Measurements from ENCODE around the gene ZNF282. TPM values are rescaled to one million over a fixed set of nuclear protein-coding genes. Genes with fewer than 3 reads are reported as not detected.

ZNF282 gene
- total RNA-seq, 2 donors from 2014 or later, result 30.0 to 33.2 TPM

DNA sequence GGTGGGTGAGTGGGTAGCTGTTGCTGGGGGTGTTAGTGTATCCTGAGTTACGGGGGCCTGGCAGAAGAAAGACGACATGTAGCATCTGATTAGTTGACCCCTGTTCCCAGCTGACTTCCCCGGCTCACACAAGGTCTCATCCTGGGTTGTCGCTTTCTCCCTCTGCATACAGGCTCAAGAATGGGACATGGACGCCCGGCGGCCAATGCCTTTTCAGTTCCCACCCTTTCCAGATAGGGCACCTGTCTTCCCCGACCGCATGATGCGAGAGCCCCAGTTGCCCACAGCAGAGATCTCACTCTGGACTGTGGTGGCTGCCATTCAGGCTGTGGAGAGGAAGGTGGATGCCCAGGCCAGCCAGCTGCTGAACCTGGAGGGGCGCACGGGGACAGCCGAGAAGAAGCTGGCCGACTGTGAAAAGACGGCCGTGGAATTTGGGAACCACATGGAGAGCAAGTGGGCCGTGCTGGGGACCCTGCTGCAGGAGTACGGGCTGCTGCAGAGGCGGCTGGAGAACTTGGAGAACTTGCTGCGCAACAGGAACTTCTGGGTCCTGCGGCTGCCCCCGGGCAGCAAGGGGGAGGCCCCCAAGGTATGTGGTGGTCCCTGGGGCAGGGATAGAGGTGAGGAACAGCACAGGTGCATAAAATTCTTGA, 2.9 kb downstream of the ZNF282 start:
- Histone ChIP-seq H3K4me3 (no peak overlapping the region), H3K36me3 (peaks cover 0 to 20% of the 10 kb centered on the region in 2 donors), H3K27me3 (replicated peaks; ENCODE audit: insufficient read depth) (no peaks in the 10 kb centered on the region), H3K9me3 (no peaks in the 10 kb centered on the region), H3K27ac (no peak overlapping the region), H3K4me1 (replicated peaks) (peaks cover 12% of the 10 kb centered on the region)
- WGBS, result 87% methylated on average over 22 of the region's 22 CpGs
- TF ChIP-seq, protein P1, sequence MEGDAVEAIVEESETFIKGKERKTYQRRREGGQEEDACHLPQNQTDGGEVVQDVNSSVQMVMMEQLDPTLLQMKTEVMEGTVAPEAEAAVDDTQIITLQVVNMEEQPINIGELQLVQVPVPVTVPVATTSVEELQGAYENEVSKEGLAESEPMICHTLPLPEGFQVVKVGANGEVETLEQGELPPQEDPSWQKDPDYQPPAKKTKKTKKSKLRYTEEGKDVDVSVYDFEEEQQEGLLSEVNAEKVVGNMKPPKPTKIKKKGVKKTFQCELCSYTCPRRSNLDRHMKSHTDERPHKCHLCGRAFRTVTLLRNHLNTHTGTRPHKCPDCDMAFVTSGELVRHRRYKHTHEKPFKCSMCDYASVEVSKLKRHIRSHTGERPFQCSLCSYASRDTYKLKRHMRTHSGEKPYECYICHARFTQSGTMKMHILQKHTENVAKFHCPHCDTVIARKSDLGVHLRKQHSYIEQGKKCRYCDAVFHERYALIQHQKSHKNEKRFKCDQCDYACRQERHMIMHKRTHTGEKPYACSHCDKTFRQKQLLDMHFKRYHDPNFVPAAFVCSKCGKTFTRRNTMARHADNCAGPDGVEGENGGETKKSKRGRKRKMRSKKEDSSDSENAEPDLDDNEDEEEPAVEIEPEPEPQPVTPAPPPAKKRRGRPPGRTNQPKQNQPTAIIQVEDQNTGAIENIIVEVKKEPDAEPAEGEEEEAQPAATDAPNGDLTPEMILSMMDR (IDR thresholded peaks at IDR 0.05), result no peak
- TF ChIP-seq POLR2A (IDR thresholded peaks at IDR 0.05) (no peak), POLR2AphosphoS5 (IDR thresholded peaks at IDR 0.05) (no peak)
- intact Hi-C loops (cut with DNase I), result no loop called here
- no peak for DNase-seq (ENCODE audit: low spot score)

DNA sequence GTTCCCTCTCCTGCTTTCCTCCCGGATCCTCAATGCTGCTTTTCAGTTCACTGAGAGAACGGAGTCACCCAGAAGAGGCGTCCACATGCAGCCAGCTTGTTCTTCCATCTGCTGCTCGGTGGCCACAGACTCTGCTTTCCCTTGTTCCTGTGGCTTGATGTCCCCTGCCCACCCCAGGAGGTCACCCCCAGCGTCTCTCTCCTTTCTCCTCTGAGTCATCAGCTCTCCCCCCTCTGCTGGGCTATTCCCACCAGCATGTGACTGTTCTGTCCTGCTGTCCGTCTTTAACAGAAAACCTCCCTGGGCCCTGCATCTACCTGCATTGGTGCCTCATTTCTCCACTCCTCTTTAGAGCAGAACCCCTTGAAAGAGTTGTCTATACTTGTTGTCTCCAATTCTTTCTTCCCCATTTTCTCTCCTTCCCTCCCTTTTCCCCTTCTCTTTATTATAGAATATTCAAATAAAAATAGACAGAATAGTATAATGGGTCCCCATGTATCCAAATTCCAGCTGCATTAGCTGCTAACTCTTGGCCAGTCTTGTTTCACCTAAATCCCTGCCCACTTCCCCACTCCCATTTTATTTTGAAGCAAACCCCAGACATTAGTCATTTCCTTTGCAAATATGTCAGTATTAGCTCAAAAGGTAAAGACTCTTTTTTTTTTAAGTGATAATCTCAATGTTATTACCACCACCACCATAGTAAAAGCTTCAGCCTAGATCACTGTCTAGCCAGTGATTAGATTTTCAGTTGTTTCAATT, 4.1 kb downstream of the ZNF282 start:
- Histone ChIP-seq H3K4me3 (no peak overlapping the region), H3K4me1 (replicated peaks) (peaks cover 12% of the 10 kb centered on the region), H3K27ac (no peak overlapping the region), H3K9me3 (no peaks in the 10 kb centered on the region), H3K36me3 (peaks cover 0 to 20% of the 10 kb centered on the region in 2 donors), H3K27me3 (replicated peaks; ENCODE audit: insufficient read depth) (no peaks in the 10 kb centered on the region)
- no peak for DNase-seq (ENCODE audit: low spot score)
- 89% methylated on average over 6 of the region's 6 CpGs for WGBS
- intact Hi-C loops (cut with DNase I), result no loop called here
- TF ChIP-seq, protein P1 (IDR thresholded peaks at IDR 0.05), result no peak
- no peak for TF ChIP-seq POLR2AphosphoS5 (IDR thresholded peaks at IDR 0.05)
- no peak for TF ChIP-seq POLR2A (IDR thresholded peaks at IDR 0.05)

DNA sequence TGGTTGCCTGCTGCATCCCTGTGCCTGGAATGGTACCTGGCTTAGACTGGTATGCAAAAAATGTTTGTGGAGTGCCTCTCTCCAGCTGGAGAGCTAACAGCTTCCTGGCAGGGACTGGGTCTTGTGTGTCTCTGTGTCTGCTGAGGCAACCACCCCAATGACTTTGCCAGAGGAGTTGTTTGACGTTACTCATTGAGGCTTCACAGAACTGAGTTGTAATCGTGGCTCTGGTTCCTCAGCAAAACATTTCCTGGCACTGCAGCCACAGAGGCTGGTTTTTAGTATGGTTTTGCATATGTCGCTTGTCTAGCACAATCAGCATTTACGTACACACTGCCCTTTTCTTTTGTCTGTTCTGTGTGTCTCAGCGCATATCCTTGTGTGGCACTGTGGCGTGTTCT, 7.5 kb downstream of the ZNF282 start:
- Histone ChIP-seq H3K27ac (no peak overlapping the region), H3K4me1 (replicated peaks) (peaks cover 5% of the 10 kb centered on the region), H3K36me3 (peaks cover 8 to 32% of the 10 kb centered on the region in 2 donors), H3K9me3 (no peaks in the 10 kb centered on the region), H3K27me3 (replicated peaks; ENCODE audit: insufficient read depth) (no peaks in the 10 kb centered on the region), H3K4me3 (no peak overlapping the region)
- 89% methylated on average over 6 of the region's 6 CpGs for WGBS
- DNase-seq (ENCODE audit: low spot score), result no peak
- intact Hi-C loops (cut with DNase I), result no loop called here
- TF ChIP-seq, protein P1 (IDR thresholded peaks at IDR 0.05), result no peak
- no peak for TF ChIP-seq POLR2AphosphoS5 (IDR thresholded peaks at IDR 0.05)
- TF ChIP-seq POLR2A (IDR thresholded peaks at IDR 0.05), result no peak

DNA sequence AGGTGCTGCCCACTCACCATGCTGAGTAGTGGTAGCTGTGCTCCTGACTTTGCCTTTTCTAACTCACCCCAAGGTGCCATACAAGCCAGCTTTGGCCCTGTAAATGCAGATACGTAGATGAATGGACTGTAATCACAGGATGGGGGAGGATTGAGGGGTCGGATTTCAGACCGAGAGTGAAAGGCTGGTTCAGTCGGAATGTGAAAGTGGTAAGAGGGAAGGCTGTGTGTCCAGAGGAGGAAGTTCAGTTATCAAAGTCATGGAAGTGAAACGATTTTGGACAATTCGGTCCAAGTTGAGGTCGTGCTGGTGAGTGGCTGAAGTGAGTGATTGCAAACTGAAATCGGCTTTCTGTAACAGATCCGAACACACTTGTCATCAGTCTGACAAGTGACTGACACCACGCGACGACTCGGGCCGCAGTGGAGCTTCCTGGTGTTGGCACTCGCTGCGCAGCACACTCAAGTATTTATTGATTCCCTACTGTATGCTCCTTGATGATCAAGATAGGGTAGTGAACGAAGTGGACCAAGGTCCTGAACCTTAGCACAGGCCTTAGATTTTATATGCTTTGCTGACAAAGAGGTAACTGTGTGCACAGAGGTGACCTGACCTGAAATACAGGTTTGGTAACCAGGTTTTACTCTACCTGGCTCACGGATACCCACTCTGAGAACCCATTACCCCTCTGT, 10.5 kb downstream of the ZNF282 start:
- TF ChIP-seq POLR2A (IDR thresholded peaks at IDR 0.05) (no peak), POLR2AphosphoS5 (IDR thresholded peaks at IDR 0.05) (peak; percentile 43)
- TF ChIP-seq, protein P1 (IDR thresholded peaks at IDR 0.05), result no peak
- intact Hi-C loops (cut with DNase I), result no loop called here
- peaks cover 17 to 24% of the 10 kb centered on the region in 2 donors for H3K36me3 ChIP-seq
- peak; percentile 42 for DNase-seq (ENCODE audit: low spot score)
- 49% methylated on average over 18 of the region's 18 CpGs for WGBS
- H3K27me3 ChIP-seq (replicated peaks; ENCODE audit: insufficient read depth), result no peaks in the 10 kb centered on the region
- peaks cover 4% of the 10 kb centered on the region for H3K4me1 ChIP-seq (replicated peaks)
- no peak overlapping the region for H3K4me3 ChIP-seq
- H3K27ac ChIP-seq, result peak overlapping the region; percentile 37 to 39
- H3K9me3 ChIP-seq, result no peaks in the 10 kb centered on the region

All from prostate gland (tissue), 2 donors.